IPS DF 4.7 (cell line): ENCODE measurements around the gene MBP.
"Not testable (repeated sequence)": the region's sequence is repeated elsewhere in the genome, so short reads cannot be mapped to it uniquely, and the experiment has no call there.

Experiments used
- DNase-seq: peaks from one replicate; pipeline ENCODE4 v3.0.0-alpha.2; 2013; ENCODE audit warnings: low spot score; ENCODE audit errors: extremely low read depth

MBP gene

DNA sequence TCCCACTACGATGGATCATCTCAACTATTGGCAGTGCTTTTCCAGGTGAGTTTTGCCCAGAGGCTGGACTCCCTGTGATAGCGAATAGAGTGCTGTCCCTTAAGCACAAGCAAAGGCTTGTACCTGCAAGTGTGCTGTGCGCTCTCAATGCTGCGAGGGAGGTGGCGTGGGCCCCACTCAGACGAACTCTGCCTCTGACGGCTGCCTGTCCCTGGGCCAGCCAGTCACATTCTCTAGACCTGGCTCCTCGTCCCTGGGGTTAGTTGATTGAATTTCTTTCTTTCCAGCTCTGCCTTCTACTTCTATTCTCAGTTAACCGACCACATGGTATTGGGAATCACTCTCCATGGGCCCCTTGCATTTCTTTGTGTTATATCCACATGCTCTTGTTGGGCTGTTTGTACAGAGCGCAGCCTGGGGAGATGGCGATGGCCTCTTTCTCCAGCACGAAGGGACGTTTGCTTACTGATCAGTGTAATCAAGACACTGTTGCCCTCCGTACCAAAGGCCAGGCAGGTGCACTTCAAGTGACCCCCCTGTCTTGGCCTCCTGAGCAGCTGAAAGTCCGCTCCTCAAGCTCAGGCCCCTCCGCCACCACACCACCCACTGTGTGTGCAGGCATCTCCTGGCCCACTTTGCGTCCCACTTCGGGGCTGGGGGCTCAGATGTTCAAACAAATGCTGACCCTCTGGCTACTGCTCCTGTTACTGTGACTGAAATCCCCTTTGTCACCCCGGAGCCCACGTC is 158.9 kb downstream of the MBP start:
- DNase-seq, result no peak

DNA sequence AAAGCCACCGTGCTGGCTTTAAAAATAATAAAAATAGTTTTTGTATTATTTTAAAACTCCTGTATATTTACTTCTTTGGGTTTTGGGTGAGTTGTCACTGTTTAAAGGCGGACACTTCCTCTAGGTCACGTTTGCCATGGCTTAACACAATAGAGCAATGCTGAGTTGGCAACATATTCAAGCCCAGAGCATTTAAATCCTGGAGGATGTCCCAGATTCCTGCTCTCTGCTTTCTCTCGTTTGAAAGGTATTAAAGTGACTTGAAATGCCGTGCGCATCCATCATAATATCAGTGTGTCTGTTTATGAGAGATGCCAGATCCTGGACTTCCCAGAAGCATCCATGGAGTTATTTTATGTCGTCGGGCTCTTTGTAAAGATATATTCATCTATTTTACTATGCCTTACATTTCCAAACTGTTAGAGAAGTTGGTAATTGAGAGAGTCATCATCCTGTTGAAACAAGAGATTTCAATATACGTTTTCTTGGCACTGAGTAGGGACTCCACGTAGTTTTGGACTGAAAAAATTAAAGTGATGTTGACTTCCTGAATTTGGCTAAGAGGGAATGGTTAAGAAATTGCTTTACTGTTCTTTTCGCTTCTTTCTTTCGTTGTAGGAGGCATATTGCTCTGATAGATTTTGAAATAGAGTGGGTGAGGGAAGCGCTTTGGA is 159.6 kb downstream of the MBP start:
- DNase-seq, result no peak

DNA sequence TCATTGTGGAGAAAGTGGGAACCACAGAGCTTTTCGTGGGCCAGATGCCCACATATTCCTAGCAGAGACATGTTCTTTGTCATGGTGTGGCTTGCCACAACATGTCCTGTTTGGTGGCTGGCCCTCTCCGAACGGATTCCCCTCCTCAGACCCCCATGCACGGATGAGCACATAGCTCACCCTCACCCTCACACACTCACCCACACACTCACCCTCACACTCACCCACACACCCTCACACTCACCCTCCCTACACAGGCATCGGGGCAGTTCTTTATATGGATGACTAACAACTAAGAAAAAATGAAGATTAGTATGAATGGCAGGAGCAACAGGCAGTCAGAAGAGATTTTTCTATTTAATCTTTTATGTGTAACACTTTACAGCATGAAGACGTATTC is 160.3 kb downstream of the MBP start:
- no peak for DNase-seq

DNA sequence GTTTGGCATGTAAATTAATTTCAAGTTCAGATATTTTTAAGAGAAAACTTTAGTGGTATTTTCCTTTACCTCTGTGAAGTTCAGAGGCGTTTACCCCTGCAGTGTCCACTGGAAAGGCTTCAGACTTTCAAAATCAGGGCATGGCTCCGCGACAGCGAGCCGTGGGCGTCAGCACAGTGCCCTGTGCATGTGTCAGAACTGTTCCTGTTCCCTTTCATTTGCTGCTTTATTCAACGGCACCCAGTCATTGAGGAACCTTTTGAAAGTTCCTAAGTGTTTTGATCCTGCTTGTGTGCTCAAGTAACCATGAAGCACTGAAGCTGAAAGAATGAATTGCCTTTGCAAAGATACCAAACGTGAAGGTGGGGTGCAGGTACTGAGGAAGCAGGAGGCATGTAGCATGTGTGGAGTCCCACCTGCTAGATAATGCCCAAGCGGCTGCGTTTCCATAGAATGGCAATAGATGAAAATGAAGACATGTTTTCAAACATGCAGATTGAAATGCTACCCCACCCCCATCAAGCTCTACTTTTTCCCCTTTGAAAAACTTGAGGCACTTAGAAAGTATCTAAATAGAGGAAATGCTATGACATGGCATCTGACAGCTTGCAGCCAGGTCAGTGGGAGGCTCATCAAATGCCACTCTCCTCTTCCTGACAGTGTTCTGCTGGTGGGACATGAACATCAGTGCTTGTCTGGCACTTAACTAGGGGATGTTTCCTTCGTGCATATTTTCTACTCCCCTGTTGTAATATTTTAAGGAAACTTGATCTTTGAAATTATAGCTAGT is 161.6 kb downstream of the MBP start:
- DNase-seq, result no peak

DNA sequence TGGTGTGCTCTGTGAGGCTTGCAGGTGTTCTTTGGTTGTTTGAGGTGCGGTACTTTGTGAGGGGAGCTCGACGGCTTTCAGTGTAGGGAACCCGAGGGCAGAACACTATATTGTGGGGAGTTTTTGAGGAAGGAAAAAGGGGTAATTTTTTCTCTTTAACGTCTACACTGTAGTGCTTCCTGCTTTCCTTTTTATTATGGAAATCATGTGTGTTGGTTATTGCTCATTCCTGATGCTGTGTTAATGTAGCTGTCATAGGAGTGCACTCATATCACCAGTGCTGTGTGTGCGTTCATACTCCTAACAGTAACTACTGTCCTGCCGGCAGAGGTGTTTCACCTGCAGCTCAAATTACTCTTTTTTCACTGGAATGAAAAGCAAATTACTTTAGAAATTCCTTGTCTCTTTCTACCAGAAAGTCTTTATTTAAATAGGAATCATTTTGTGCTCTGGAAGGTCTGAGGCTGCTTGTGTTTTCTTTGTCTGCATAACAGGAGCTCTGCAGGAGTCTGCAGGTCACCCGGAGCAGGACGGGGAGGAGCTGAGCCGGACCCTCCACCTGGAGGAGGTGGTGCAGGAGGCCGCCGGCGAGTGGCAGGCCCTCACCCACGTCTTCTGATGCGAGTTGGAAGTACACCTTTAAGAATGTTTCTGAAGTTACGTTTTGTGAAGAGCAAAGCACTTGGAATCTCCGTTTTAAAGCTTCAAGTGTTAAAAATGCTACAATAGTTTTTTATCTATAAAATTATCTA is 164.7 kb downstream of the MBP start:
- DNase-seq, result peak; percentile 58

DNA sequence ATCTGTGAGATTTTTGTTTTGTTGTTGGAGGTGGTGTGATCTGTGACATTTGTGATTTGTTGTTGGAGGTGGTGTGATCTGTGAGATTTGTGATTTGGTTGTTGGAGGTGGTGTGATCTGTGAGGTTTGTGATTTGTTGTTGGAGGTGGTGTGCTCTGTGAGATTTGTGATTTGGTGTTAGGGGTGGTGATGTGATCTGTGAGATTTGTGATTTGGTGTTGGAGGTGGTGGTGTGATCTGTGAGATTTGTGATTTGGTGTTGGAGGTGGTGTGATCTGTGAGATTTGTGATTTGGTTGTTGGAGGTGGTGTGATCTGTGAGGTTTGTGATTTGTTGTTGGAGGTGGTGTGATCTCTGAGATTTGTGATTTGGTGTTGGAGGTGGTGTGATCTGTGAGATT is 165.3 kb downstream of the MBP start:
- not testable (repeated sequence) for DNase-seq

DNA sequence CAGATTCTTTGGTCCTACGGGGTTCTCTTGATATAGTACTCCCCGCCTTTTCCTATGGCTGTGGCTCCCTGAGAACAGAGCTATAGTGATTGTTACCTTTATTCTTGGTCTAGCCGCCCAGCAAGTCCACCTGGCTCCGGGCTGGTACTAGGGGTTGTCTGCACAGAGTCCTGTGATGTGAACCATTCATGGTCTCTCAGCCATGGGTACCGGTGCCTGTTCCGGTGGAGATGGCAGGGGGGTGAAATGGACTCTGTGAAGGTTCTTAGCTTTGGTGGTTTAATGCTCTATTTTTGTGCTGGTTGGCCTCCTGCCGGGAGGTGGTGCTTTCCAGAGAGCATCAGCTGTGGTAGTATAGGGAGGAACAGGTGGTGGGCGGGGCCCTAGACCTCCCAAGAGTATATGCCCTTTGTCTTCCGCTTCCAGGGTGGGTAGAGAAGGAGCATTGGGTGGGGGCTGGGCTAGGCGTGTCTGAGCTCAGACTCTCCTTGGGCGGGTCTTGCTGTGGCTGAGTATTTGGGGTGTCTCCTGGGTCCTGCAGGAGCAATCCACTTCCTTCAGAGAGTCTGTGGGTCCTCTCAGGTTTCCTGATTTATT is 166.9 kb downstream of the MBP start:
- DNase-seq, result not testable (repeated sequence)

DNA sequence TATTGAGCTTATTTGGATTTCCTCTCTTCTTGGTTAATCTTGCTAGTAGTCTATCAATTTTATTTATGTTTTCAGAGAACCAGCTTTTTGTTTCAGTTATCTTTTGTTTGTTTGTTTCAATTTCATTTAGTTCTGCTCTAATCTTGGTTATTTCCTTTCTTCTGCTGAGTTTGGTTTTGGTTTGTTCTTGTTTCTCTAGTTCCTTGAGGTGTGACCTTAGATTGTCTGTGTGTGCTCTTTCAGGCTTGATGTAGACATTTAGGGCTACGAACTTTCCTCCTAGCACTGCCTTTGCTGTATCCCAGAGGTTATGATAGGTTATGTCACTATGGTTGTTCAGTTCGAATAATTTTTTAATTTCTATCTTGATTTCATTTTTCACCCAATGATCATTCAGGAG is 168.6 kb downstream of the MBP start:
- DNase-seq, result no peak

DNA sequence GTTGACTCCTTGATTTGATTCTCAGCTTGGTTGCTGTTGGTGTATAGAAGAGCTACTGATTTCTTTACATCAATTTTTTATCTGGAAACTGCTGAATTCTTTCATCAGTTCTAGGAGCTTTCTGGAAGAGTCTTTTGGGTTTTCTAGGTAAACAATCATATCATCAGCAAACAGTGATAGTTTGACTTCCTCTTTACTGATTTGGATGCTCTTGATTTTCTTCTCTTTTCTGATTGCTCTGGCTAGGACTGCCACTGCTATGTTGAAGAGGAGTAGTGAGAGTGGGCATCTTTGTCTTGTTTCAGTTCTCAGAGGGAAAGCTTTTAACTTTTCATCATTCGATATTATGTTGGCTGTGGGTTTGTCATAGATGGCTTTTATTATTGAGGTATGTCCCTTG is 169.7 kb downstream of the MBP start:
- no peak for DNase-seq

DNA sequence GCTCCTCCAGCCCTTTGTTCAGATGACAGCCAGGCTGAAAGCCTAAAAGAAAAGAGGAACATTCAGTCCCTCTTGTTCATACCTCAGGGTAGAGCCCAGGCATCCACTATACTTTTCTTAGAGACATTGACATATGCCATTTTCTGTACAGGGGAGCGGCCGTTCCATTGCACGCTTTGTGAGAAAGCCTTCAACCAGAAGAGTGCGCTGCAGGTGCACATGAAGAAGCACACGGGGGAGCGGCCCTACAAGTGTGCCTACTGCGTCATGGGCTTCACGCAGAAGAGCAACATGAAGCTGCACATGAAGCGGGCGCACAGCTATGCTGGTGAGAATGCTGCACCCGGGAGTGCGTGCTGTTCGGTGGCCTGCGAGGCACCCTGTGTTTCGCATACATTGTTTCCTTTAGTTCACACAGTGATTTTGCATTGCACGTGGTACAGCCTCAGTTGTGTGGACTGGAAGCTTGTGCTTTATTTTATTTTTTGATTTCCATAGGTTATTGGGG is 172.0 kb downstream of the MBP start:
- no peak for DNase-seq

DNA sequence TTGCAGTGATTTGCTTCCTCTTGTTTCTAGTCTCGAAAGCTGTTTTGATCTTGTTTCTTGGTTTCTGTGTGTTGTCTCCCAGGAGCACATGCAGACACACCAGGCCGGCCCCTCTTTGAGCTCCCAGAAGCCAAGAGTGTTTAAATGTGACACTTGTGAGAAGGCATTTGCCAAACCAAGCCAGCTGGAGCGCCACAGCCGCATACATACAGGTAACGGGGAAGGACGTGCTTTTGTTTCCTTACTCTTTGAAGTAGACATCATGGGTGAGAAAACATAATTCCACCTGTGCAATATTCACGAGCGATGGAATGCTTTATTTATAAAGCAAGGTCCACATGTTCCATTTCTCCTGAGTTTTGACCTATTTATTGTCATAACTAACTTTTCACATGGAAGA is 173.0 kb downstream of the MBP start:
- DNase-seq, result no peak

DNA sequence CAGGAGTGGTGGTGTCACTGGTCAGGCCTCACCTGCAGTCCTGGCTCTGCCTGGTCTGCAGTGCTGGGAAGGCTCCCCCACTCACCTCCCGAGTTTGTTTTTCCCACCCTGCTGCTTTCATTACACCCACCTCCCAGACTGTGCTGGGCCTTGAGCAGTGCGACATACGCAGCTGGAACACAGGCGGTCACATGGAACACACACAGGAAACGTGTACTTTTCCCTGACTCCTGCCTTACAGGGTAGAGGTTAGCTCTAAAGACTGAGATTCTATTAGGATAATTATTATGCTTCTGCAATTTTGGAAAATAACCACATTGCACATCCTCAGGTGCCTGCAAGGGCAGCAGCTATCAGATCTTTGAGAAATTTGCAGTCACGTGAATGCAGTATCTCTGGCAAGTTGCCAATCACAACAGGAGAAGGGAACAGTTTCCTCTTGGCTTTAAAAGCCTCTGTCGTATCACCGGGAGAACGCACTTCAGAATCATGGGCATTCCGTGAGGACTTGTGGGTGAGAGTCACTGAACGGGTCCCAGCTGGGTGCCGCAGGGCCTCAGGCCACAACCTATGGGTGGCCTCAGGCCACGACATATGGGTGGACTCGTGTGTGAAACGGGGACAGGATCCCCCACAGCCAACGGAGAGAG is 173.8 kb downstream of the MBP start:
- DNase-seq, result no peak

DNA sequence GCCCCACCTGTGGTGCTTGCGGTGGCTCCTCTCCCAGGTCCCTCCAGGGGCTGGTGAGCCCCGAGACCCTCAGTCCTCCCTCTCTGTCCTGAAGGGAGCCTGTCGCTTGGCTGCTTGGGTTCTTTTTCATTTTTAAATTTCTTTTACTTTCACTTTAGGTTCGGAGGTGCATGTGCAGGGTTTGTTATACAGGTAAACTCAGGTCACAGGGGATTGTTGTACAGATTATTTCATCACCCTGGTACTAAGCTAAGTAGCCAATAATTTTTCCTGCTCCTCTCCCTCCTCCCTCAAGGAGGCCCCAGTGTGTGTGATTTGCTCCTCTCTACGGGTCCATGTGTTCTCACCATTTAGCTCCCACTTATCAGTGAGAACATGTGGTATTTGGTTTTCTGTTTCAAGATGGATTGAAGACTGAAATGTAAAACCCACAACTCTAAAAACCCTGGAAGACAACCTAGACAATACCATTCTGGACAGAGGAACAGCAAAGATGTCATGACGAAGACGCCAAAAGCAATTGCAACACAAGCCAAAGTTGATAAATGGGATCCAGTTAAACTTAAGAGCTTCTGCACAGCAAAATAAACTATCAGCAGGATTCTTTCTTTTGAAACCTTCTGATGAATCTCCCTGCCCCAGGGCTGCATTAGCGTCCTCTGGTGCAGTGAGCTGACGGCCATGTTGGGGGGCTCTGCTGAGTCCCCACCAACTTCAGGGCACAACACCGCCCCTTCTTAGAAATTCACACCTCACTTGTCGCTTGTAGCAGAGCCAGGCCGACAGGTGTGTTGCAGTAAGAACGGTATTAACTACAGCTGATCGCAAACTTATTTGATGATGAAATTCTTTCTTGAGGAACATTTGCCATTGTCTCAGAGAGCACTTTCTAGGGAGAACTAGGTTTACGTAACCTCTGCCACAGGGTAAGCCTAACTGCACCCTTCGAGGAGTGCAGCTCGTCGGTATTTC is 174.9 kb downstream of the MBP start:
- no peak for DNase-seq

DNA sequence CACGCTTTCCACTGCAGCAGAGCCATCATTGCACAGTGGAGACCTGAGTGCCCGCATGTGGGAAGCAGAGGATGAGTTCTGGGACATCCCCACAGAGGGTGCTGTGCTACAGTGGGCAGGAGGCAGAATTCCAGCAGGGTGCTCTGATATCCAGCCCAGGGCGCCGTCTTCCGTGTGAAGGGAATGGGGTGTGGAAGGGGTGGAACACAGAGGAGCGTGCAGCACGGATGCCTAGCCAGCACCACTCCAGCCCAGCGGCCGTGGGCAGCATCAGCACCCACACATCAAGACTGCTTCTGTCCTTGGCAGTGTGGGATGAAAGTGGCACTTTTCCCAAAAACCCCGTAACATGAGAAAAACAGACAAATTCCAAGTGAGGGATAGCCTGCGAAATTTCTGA is 175.9 kb downstream of the MBP start:
- DNase-seq, result no peak

DNA sequence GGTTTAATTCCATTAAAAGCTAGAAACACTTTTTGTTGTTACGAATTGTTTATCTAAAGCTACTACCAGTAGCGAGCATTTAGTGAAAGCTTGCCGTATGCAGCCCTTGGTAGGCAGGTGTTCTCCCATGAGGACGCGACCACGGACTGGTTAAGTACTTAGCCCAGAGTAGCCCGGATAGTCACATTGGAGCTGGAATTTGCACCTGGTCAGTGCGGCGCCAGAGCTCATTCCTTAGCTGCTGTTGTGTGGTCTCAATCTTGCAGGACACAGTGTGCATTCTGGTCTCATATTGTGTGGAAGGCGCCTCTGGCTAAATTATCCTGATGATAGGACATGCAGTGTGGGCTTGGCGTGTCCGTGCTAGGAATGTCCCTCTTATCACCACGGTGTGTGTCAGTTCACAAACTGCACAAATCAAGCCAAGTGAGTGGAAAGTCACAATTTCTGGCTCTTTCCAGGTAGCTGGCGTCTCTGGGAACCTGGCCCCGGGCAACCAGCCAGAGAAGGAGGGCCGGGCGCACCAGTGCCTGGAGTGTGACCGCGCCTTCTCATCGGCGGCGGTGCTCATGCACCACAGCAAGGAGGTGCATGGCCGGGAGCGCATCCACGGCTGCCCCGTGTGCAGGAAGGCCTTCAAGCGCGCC is 176.9 kb downstream of the MBP start:
- DNase-seq, result no peak

DNA sequence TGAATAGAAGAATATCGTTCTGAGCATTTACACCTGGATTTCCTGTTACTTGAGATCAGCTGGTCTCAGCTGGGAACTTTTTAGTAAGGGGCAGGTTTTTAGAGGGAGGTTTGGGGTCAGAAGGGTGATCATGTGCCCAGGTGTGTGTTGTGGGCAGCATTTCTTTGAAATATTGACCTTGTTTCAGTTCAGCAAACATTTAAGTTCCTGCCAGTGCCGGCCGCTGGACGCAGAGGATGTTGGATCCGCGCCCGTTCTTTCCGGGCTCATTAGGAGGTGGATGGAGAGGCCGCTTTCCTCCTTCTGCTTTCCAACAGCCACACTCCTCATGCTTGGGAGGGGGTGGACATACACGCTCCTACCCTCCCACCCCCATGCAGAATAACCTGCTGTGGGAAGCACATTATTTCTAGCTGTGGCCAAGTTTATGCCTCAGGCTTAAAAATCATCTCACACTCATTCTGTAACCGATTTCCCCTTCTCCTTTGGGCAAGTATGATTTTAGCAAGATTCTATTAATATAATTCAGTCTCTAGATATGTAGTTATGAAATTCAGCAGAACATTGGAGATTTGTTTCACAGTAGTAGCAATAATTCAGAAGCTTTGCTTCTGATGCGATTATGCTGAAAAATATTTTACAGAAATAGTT is 178.9 kb downstream of the MBP start:
- no peak for DNase-seq

DNA sequence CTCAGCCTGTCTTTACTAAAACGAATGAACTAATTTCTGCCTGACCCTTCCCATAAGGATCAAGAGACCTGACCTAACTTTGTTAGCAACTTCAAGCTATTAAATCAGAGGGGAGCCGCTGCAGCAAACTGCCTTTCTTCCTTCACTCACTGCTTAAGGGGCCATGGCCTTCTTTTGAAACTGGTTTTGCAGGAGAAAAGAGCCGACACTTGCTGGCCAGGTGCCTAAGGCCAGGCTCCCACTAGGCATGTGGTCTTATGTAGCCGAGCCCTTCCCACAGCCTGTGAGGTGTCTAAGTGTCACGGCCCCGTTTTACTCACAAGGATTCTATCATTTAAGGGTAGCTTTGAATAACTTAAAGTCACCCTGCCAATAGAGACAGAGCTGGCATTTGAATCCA is 179.4 kb downstream of the MBP start:
- no peak for DNase-seq

DNA sequence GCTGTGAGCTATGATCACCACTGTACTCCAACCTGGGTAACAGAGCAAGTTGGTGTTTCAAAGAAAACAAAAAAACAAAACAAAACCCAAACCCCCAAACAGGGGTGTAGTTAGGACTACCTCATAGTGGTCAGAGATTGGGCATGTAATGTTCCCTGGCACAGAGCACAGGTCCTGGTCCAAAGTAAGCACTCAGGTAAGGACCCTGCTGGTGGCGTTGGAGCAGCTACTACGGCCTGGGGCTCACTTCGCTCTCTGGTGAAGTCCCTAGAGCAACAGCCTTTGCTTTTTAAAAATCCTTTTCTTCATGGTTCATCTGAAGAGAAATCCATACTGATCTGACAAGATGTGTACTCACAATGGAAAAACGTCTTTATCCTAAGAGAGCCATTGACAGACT is 179.8 kb downstream of the MBP start:
- DNase-seq, result no peak
